ENCODE data around the gene HOXB2. TPM values are rescaled to one million over a fixed set of nuclear protein-coding genes. Genes with fewer than 3 reads are reported as not detected.

Gene HOXB2
- polyA plus RNA-seq, 2 of the 4 experiments (the other 2 are of a cell fraction) = 0.65 to 2.6 TPM

- no peaks in the 10 kb centered on the region for H3K9me3 ChIP-seq
- FAIRE-seq = no peak
- H3K4me2 ChIP-seq = no peak overlapping the region
- H3K27ac ChIP-seq = no peak overlapping the region
- 79% methylated on average over 6 of the region's 6 CpGs for WGBS (ENCODE audit: missing lambda C conversion rate)
- POLR2A ChIA-PET = no interaction called here
- TF ChIP-seq POLR2AphosphoS2 (conservative IDR thresholded peaks at IDR 0.05; ENCODE audit: low read length) (no peak), MAFK (IDR thresholded peaks at IDR 0.05; ENCODE audit: partially characterized antibody) (peak; percentile 71)
- H3K4me1 ChIP-seq = peaks cover 22% of the 10 kb centered on the region; the same call in 2 of the 3 replicates
- ATAC-seq = peak in 1 of 2 experiments; percentile 20; a peak in 2 of 6 replicates
- DNase-seq (ENCODE audit: low read depth in 1 of 2, low spot score in 1 of 2) = no peak
- CTCF ChIA-PET = interaction anchor here (1.1 to 1.9 kb wide), 8 partner anchors 8 to 105 kb away, joined by 3 to 10 read pairs (median 4); no protein-coding TSS in a partner anchor
- no peak overlapping the region for H3K4me3 ChIP-seq
Measured at GRCh38 chr17:48513666-48514455, 31.0 kb downstream of the HOXB2 start.

- H3K4me2 ChIP-seq = no peak overlapping the region
- FAIRE-seq = no peak
- ChIA-PET CTCF (interaction anchor here (0.6 to 1.9 kb wide), 8 partner anchors 9 to 167 kb away, joined by 3 to 10 read pairs (median 4); no protein-coding TSS in a partner anchor), POLR2A (no interaction called here)
- 80% methylated on average over 7 of the region's 7 CpGs for WGBS (ENCODE audit: missing lambda C conversion rate)
- ATAC-seq = no peak
- TF ChIP-seq, protein P1, sequence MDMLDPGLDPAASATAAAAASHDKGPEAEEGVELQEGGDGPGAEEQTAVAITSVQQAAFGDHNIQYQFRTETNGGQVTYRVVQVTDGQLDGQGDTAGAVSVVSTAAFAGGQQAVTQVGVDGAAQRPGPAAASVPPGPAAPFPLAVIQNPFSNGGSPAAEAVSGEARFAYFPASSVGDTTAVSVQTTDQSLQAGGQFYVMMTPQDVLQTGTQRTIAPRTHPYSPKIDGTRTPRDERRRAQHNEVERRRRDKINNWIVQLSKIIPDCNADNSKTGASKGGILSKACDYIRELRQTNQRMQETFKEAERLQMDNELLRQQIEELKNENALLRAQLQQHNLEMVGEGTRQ (IDR thresholded peaks at IDR 0.05) = no peak
- TF ChIP-seq CTCF (IDR thresholded peaks at IDR 0.05) (no peak), KDM1A (IDR thresholded peaks at IDR 0.05; ENCODE audit: low read depth) (no peak), CHD2 (IDR thresholded peaks at IDR 0.05; ENCODE audit: low read length, partially characterized antibody) (no peak), EHF (CRISPR knock-in tag; IDR thresholded peaks at IDR 0.05) (no peak), NPAS2 (CRISPR knock-in tag; IDR thresholded peaks at IDR 0.05; ENCODE audit: borderline replicate concordance) (no peak), CHD4 (IDR thresholded peaks at IDR 0.05; ENCODE audit: borderline replicate concordance) (no peak), NFE2L2 (conservative IDR thresholded peaks at IDR 0.05; ENCODE audit: low read length) (no peak), TP53 (CRISPR knock-in tag; IDR thresholded peaks at IDR 0.05) (no peak), EP300 (IDR thresholded peaks at IDR 0.05) (no peak), MAZ (IDR thresholded peaks at IDR 0.05; ENCODE audit: borderline replicate concordance, low read depth, low read length) (no peak), POLR2A (IDR thresholded peaks at IDR 0.05; ENCODE audit: low read length) (no peak), ZSCAN20 (CRISPR knock-in tag; IDR thresholded peaks at IDR 0.05) (no peak), HOXB5 (CRISPR knock-in tag; IDR thresholded peaks at IDR 0.05) (no peak), HMGXB4 (CRISPR knock-in tag; IDR thresholded peaks at IDR 0.05; ENCODE audit: borderline replicate concordance) (no peak), ZC3H11A (IDR thresholded peaks at IDR 0.05) (no peak), ELK1 (IDR thresholded peaks at IDR 0.05; ENCODE audit: low read depth, low read length) (no peak), HES2 (IDR thresholded peaks at IDR 0.05) (no peak)
- TF ChIP-seq, protein P2, sequence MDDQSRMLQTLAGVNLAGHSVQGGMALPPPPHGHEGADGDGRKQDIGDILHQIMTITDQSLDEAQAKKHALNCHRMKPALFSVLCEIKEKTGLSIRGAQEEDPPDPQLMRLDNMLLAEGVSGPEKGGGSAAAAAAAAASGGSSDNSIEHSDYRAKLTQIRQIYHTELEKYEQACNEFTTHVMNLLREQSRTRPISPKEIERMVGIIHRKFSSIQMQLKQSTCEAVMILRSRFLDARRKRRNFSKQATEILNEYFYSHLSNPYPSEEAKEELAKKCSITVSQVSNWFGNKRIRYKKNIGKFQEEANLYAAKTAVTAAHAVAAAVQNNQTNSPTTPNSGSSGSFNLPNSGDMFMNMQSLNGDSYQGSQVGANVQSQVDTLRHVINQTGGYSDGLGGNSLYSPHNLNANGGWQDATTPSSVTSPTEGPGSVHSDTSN (IDR thresholded peaks at IDR 0.05) = no peak
- H3K4me3 ChIP-seq = no peak overlapping the region
- no peak overlapping the region for H3K27ac ChIP-seq
- no peaks in the 10 kb centered on the region for H3K9me3 ChIP-seq
- peaks cover 21% of the 10 kb centered on the region; the same call in 2 of the 3 replicates for H3K4me1 ChIP-seq
- DNase-seq (ENCODE audit: low read depth in 1 of 2, low spot score in 1 of 2) = no peak
Measured at GRCh38 chr17:48513097-48513496, 31.8 kb downstream of the HOXB2 start.

All from A549 (cell line).